Measurements from ENCODE around the gene GLRX2.

Gene GLRX2

DNA sequence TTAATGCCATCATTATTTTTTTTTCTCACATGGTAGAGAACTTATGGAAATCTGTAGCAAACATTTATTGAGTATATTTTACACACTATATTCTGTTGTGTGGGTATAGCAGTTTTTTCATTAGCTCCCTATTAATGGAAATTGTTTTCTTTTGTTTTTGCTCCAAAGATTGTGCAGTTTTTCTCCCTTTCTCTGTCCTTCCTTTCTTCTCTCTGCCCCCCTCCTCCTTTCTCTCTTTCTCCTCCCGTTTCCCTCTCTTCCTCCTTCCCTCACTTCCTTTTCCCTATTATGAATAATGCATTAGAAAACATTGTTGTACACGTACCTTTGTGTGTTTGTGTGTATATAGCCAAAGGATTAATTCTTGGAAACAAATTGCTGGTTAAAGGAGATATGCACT lies 37.2 kb upstream of the GLRX2 start:
- ATAC-seq (ENCODE audit: low read depth) (no peak), DNase-seq (ENCODE audit: low spot score) (no peak)
- TF ChIP-seq, protein P1, sequence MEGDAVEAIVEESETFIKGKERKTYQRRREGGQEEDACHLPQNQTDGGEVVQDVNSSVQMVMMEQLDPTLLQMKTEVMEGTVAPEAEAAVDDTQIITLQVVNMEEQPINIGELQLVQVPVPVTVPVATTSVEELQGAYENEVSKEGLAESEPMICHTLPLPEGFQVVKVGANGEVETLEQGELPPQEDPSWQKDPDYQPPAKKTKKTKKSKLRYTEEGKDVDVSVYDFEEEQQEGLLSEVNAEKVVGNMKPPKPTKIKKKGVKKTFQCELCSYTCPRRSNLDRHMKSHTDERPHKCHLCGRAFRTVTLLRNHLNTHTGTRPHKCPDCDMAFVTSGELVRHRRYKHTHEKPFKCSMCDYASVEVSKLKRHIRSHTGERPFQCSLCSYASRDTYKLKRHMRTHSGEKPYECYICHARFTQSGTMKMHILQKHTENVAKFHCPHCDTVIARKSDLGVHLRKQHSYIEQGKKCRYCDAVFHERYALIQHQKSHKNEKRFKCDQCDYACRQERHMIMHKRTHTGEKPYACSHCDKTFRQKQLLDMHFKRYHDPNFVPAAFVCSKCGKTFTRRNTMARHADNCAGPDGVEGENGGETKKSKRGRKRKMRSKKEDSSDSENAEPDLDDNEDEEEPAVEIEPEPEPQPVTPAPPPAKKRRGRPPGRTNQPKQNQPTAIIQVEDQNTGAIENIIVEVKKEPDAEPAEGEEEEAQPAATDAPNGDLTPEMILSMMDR (IDR thresholded peaks at IDR 0.05; ENCODE audit: poor library complexity, severe bottlenecking) = no peak
- Histone ChIP-seq H3K27ac (ENCODE audit: poor library complexity, severe bottlenecking) (no peak overlapping the region), H3K9me3 (ENCODE audit: severe bottlenecking) (no peaks in the 10 kb centered on the region), H3K4me1 (ENCODE audit: insufficient read depth, poor library complexity, severe bottlenecking) (no peaks in the 10 kb centered on the region), H3K36me3 (ENCODE audit: low read depth) (peaks cover 84% of the 10 kb centered on the region), H3K4me3 (ENCODE audit: severe bottlenecking) (no peak overlapping the region), H3K27me3 (ENCODE audit: insufficient read depth, poor library complexity, severe bottlenecking) (no peaks in the 10 kb centered on the region)

DNA sequence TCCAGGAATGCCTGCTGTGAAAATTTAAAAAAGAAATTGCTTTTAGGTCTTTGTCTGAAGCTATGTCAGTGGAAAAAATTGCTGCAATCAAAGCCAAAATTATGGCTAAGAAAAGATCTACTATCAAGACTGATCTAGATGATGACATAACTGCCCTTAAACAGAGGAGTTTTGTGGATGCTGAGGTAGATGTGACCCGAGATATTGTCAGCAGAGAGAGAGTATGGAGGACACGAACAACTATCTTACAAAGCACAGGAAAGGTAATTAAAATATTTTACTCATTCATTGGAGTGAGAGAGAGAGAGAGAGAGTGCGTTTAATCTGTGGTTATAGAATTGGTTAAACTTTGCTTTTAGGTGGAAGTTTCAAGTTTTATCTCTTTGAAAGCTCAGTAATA lies 36.6 kb upstream of the GLRX2 start:
- Histone ChIP-seq H3K9me3 (ENCODE audit: severe bottlenecking) (no peaks in the 10 kb centered on the region), H3K27ac (ENCODE audit: poor library complexity, severe bottlenecking) (no peak overlapping the region), H3K4me1 (ENCODE audit: insufficient read depth, poor library complexity, severe bottlenecking) (no peaks in the 10 kb centered on the region), H3K36me3 (ENCODE audit: low read depth) (peaks cover 88% of the 10 kb centered on the region), H3K4me3 (ENCODE audit: severe bottlenecking) (no peak overlapping the region), H3K27me3 (ENCODE audit: insufficient read depth, poor library complexity, severe bottlenecking) (no peaks in the 10 kb centered on the region)
- ATAC-seq (ENCODE audit: low read depth) (no peak), DNase-seq (ENCODE audit: low spot score) (no peak)
- TF ChIP-seq, protein P1 (IDR thresholded peaks at IDR 0.05; ENCODE audit: poor library complexity, severe bottlenecking) = no peak

DNA sequence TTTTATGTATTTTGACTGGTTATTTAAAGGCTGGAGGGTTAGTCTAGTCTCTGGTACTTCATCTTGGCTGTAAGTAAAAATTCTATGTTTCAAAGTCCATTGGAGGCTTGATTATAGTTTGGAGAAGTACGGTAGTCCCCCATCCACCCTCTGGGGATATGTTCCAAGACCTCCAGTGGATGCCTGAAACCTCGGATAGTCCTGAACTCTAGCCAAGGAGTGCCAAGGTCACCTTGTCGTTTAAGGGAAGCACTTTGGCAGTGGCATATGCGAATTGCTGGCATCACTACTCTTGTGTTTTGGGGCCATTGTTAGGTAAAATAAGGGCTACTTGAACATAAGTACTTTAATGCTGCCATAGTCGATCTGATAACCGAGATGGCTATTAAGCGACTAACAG lies 35.0 kb upstream of the GLRX2 start:
- Histone ChIP-seq H3K27me3 (ENCODE audit: insufficient read depth, poor library complexity, severe bottlenecking) (no peaks in the 10 kb centered on the region), H3K27ac (ENCODE audit: poor library complexity, severe bottlenecking) (no peak overlapping the region), H3K4me1 (ENCODE audit: insufficient read depth, poor library complexity, severe bottlenecking) (no peaks in the 10 kb centered on the region), H3K9me3 (ENCODE audit: severe bottlenecking) (no peaks in the 10 kb centered on the region), H3K4me3 (ENCODE audit: severe bottlenecking) (no peak overlapping the region), H3K36me3 (ENCODE audit: low read depth) (peaks cover 89% of the 10 kb centered on the region)
- ATAC-seq (ENCODE audit: low read depth) (no peak), DNase-seq (ENCODE audit: low spot score) (no peak)
- TF ChIP-seq, protein P1 (IDR thresholded peaks at IDR 0.05; ENCODE audit: poor library complexity, severe bottlenecking) = no peak

DNA sequence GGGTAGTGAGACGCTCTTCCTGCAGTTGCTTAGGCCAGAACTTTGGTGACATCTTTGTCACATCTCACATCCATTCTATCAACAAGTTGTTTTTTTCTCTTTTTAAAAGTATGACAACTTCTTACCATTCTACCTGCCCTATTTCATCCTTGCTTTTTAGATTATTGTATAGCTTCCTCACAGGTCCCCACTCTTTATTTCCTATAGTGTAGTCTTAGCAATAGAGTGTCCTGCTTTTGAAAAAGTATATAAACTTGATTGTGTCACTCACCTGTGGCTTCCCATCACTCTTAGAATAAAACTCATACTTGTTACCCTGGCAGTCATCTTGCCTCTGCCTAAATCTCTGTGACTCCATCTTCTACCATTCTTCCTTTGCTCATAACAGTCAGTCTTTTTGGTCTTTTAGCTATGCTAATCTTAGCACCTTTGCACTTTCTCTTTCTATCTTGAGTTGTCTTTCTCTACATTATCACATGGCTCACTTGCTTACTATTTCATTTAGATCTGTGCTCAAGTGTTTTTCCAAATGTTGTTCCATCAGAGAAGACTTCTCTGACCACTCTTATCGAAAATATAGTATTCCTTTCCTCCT lies 26.1 kb upstream of the GLRX2 start:
- Histone ChIP-seq H3K27me3 (ENCODE audit: insufficient read depth, poor library complexity, severe bottlenecking) (no peaks in the 10 kb centered on the region), H3K4me1 (ENCODE audit: insufficient read depth, poor library complexity, severe bottlenecking) (no peaks in the 10 kb centered on the region), H3K36me3 (ENCODE audit: low read depth) (peaks cover 75% of the 10 kb centered on the region), H3K9me3 (ENCODE audit: severe bottlenecking) (no peaks in the 10 kb centered on the region), H3K4me3 (ENCODE audit: severe bottlenecking) (no peak overlapping the region), H3K27ac (ENCODE audit: poor library complexity, severe bottlenecking) (no peak overlapping the region)
- TF ChIP-seq, protein P1 (IDR thresholded peaks at IDR 0.05; ENCODE audit: poor library complexity, severe bottlenecking) = no peak
- DNase-seq (ENCODE audit: low spot score) (no peak), ATAC-seq (ENCODE audit: low read depth) (no peak)

DNA sequence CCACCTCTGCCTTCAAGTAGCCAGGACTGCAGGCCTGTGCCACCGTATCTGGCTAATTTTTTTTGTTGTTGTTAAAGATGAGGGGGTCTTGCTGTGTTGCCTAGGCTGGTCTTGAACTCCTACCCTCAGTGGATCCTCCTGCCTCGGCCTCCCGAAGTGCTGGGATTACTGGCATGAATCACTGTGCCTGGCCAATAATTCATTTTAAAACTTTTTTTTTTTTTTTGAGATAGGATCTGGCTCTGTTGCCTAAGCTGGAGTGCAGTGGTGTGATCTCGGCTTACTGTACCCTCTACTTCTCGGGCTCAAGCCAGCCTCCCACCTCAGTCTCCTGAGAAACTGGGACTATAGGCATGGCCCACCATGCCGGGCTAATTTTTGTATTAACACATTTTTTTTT lies 20.2 kb upstream of the GLRX2 start:
- H3K27me3 ChIP-seq (ENCODE audit: insufficient read depth, poor library complexity, severe bottlenecking) = no peaks in the 10 kb centered on the region
- DNase-seq (ENCODE audit: low spot score) (no peak), ATAC-seq (ENCODE audit: low read depth) (no peak)
- H3K4me3 ChIP-seq (ENCODE audit: severe bottlenecking) = no peak overlapping the region
- H3K27ac ChIP-seq (ENCODE audit: poor library complexity, severe bottlenecking) = no peak overlapping the region
- peaks cover 42% of the 10 kb centered on the region for H3K36me3 ChIP-seq (ENCODE audit: low read depth)
- TF ChIP-seq, protein P1 (IDR thresholded peaks at IDR 0.05; ENCODE audit: poor library complexity, severe bottlenecking) = no peak
- H3K4me1 ChIP-seq (ENCODE audit: insufficient read depth, poor library complexity, severe bottlenecking) = peaks cover 13% of the 10 kb centered on the region
- H3K9me3 ChIP-seq (ENCODE audit: severe bottlenecking) = no peaks in the 10 kb centered on the region

Measured in RWPE2 (cell line).